Tibial artery (tissue), 4 donors: ENCODE data around the gene CADM2.

Source experiments
- DNase-seq, 2 donors: peaks; one replicate each; pipeline ENCODE4 v3.0.0-alpha.2; 2019
- H3K27ac ChIP-seq, 2 donors: fragments of 200-600 bp; sonication (generic) in 1 of 2; 1 replicate in 1 of 2; 2 replicates in 1 of 2; pipeline ENCODE4 v1.5.1; 2018 to 2019; ENCODE audit warnings: mild to moderate bottlenecking in 1 of 2
- H3K27me3 ChIP-seq, 2 donors: fragments of 200-600 bp; sonication (generic) in 1 of 2; one replicate each; pipeline versions ENCODE4 v1.5.1 to v1.6.0; 2016 to 2019
- H3K36me3 ChIP-seq, 3 donors: fragments of 200-600 bp; sonication (generic) in 2 of 3; one replicate each; pipeline ENCODE4 v1.5.1; 2016 to 2019; ENCODE audit warnings: mild to moderate bottlenecking in 2 of 3
- H3K4me1 ChIP-seq, 4 donors: fragments of 200-600 bp; sonication (generic) in 2 of 4; 1 replicate in 3 of 4; 2 replicates in 1 of 4; pipeline ENCODE4 v1.5.1; 2016 to 2019
- H3K4me3 ChIP-seq, 2 donors: fragments of 200-600 bp; sonication (generic) in 1 of 2; 1 replicate in 1 of 2; 2 replicates in 1 of 2; pipeline ENCODE4 v1.5.1; 2018 to 2019; ENCODE audit warnings: mild to moderate bottlenecking in 2 of 2
- H3K9me3 ChIP-seq, 3 donors: fragments of 200-600 bp; sonication (generic) in 1 of 3; one replicate each; pipeline ENCODE4 v1.5.1; 2016 to 2019
- intact Hi-C: fragments of 100-400 bp; cut with DNase I; formaldehyde crosslinking; loops from one replicate; pipeline ENCODE4 v1.15.0; 2023; ENCODE audit warnings: low total_unique reads
- TF ChIP-seq, protein P1 (sequence below), 2 experiments: fragments of 200-600 bp in 1 of 2; fragments of 450-650 bp in 1 of 2; IDR thresholded peaks; one replicate each; pipeline ENCODE4 v1.5.1; 2017 to 2019; ENCODE audit warnings: antibody characterized with exemption in 2 of 2, mild to moderate bottlenecking in 1 of 2, moderate library complexity in 1 of 2

Gene CADM2

DNA sequence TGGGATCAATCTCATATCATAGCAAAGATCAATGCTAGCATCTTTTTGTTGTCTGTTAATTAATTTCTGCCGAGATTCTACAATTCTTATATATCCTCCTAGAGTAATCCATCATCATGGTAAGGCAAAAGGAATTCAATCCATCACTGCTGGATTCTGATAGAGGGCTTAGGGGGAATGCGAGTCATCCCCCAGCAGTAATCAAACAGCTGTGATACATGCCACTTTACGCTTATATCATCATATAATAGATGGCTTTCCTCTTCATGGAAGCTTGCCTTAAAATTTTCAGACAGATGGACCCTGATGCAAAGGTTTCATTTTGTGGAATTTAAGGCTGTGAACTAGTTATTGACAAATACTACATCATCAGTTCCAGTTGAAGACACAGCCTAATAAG is 645.9 kb downstream of the CADM2 start:
- H3K9me3 ChIP-seq, result no peaks in the 10 kb centered on the region
- DNase-seq, result no peak
- H3K36me3 ChIP-seq, result no peaks in the 10 kb centered on the region
- intact Hi-C loops, result no loop called here
- H3K27ac ChIP-seq, result no peak overlapping the region
- TF ChIP-seq, protein P1, sequence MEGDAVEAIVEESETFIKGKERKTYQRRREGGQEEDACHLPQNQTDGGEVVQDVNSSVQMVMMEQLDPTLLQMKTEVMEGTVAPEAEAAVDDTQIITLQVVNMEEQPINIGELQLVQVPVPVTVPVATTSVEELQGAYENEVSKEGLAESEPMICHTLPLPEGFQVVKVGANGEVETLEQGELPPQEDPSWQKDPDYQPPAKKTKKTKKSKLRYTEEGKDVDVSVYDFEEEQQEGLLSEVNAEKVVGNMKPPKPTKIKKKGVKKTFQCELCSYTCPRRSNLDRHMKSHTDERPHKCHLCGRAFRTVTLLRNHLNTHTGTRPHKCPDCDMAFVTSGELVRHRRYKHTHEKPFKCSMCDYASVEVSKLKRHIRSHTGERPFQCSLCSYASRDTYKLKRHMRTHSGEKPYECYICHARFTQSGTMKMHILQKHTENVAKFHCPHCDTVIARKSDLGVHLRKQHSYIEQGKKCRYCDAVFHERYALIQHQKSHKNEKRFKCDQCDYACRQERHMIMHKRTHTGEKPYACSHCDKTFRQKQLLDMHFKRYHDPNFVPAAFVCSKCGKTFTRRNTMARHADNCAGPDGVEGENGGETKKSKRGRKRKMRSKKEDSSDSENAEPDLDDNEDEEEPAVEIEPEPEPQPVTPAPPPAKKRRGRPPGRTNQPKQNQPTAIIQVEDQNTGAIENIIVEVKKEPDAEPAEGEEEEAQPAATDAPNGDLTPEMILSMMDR (IDR thresholded peaks at IDR 0.05), result no peak
- H3K27me3 ChIP-seq, result no peaks in the 10 kb centered on the region
- no peak overlapping the region for H3K4me3 ChIP-seq
- H3K4me1 ChIP-seq, result no peaks in the 10 kb centered on the region

- intact Hi-C loops, result no loop called here
- H3K36me3 ChIP-seq, result no peaks in the 10 kb centered on the region
- H3K27me3 ChIP-seq, result no peaks in the 10 kb centered on the region
- no peaks in the 10 kb centered on the region for H3K9me3 ChIP-seq
- no peak overlapping the region for H3K27ac ChIP-seq
- H3K4me3 ChIP-seq, result no peak overlapping the region
- no peak for DNase-seq
- TF ChIP-seq, protein P1 (IDR thresholded peaks at IDR 0.05), result no peak
- H3K4me1 ChIP-seq, result no peaks in the 10 kb centered on the region
Observed at GRCh38 chr3:85605066-85605465, 646.3 kb downstream of the CADM2 start.

- no peaks in the 10 kb centered on the region for H3K4me1 ChIP-seq
- no peaks in the 10 kb centered on the region for H3K9me3 ChIP-seq
- H3K27ac ChIP-seq, result no peak overlapping the region
- intact Hi-C loops, result no loop called here
- DNase-seq, result no peak
- TF ChIP-seq, protein P1 (IDR thresholded peaks at IDR 0.05), result no peak
- H3K27me3 ChIP-seq, result no peaks in the 10 kb centered on the region
- no peak overlapping the region for H3K4me3 ChIP-seq
- no peaks in the 10 kb centered on the region for H3K36me3 ChIP-seq
Observed at GRCh38 chr3:85626662-85627061, 667.9 kb downstream of the CADM2 start.

DNA sequence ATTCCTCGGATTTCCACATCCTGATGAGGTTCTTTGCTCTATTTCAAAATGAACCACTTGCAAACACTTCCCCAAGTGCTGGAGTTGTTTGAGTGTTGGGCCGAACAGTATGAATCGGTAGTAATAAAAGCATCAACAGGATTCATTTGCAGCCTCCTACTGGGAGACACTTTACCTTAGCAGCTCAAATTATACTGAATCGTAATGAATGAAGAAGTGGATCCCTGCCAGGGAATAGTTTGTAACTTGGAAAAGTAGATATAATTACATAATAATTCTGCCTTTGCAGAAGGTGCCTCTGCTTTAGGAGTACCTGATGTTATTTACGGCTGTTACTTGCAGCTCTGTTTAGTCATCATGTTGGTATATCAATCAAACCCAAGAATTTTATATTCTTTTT is 669.1 kb downstream of the CADM2 start:
- Histone ChIP-seq H3K4me3 (no peak overlapping the region), H3K27ac (no peak overlapping the region), H3K27me3 (no peaks in the 10 kb centered on the region), H3K36me3 (no peaks in the 10 kb centered on the region), H3K4me1 (no peaks in the 10 kb centered on the region), H3K9me3 (no peaks in the 10 kb centered on the region)
- DNase-seq, result no peak
- intact Hi-C loops, result no loop called here
- TF ChIP-seq, protein P1 (IDR thresholded peaks at IDR 0.05), result no peak

DNA sequence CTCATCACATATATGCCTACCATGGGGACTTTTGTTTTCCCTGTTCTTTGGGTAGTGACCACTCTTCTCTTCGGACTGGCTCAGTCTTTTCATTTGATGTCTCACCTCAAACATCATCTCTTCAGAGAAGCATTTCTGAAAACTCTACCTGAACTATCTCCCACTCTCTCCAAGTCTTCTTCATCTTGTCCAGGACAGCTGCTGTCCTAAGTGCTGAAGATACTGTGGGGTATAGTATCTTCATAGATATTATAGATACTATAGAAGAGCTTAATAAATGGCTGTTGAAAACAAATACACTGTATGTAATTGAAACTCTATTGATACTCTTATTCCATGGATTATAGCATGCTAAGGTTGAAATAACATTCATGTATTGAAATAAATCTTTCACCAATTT is 672.3 kb downstream of the CADM2 start:
- no peak for DNase-seq
- intact Hi-C loops, result no loop called here
- TF ChIP-seq, protein P1 (IDR thresholded peaks at IDR 0.05), result no peak
- H3K9me3 ChIP-seq, result no peaks in the 10 kb centered on the region
- H3K27ac ChIP-seq, result no peak overlapping the region
- no peaks in the 10 kb centered on the region for H3K27me3 ChIP-seq
- H3K4me1 ChIP-seq, result no peaks in the 10 kb centered on the region
- H3K36me3 ChIP-seq, result no peaks in the 10 kb centered on the region
- no peak overlapping the region for H3K4me3 ChIP-seq

GRCh38 chr3:85632921-85633320 is 674.1 kb downstream of the CADM2 start:
- intact Hi-C loops, result no loop called here
- no peaks in the 10 kb centered on the region for H3K4me1 ChIP-seq
- TF ChIP-seq, protein P1 (IDR thresholded peaks at IDR 0.05), result no peak

More at GRCh38 chr3:85632921-85633320, 674.1 kb downstream of the CADM2 start:
- no peaks in the 10 kb centered on the region for H3K27me3 ChIP-seq
- no peaks in the 10 kb centered on the region for H3K36me3 ChIP-seq
- no peak for DNase-seq
- no peak overlapping the region for H3K4me3 ChIP-seq
- no peak overlapping the region for H3K27ac ChIP-seq
- no peaks in the 10 kb centered on the region for H3K9me3 ChIP-seq
